ENCODE data around the gene CDK14.
"Not testable (repeated sequence)": the region's sequence is repeated elsewhere in the genome, so short reads cannot be mapped to it uniquely, and the experiment has no call there.

CDK14 gene

GRCh38 chr7:90717296-90718060, 121.4 kb downstream of the CDK14 start:
- no peak for DNase-seq (ENCODE audit: low read depth, low spot score)

- no peak for DNase-seq (ENCODE audit: low read depth, low spot score)
Measured at GRCh38 chr7:90719155-90719554, 123.0 kb downstream of the CDK14 start.

- DNase-seq (ENCODE audit: low read depth, low spot score), result no peak
Measured at GRCh38 chr7:90720984-90721760, 125.1 kb downstream of the CDK14 start.

- DNase-seq (ENCODE audit: low read depth, low spot score), result no peak
Measured at GRCh38 chr7:90721869-90722431, 125.8 kb downstream of the CDK14 start.

GRCh38 chr7:90723233-90723632, 127.1 kb downstream of the CDK14 start:
- DNase-seq (ENCODE audit: low read depth, low spot score), result no peak

GRCh38 chr7:90723866-90724265, 127.7 kb downstream of the CDK14 start:
- no peak for DNase-seq (ENCODE audit: low read depth, low spot score)

- no peak for DNase-seq (ENCODE audit: low read depth, low spot score)
Measured at GRCh38 chr7:90726120-90726519, 130.0 kb downstream of the CDK14 start.

- DNase-seq (ENCODE audit: low read depth, low spot score), result no peak
Measured at GRCh38 chr7:90726623-90727022, 130.5 kb downstream of the CDK14 start.

- no peak for DNase-seq (ENCODE audit: low read depth, low spot score)
Measured at GRCh38 chr7:90727412-90727811, 131.3 kb downstream of the CDK14 start.

GRCh38 chr7:90728568-90728967, 132.4 kb downstream of the CDK14 start:
- DNase-seq (ENCODE audit: low read depth, low spot score), result no peak

- not testable (repeated sequence) for DNase-seq (ENCODE audit: low read depth, low spot score)
Measured at GRCh38 chr7:90735611-90736280, 139.6 kb downstream of the CDK14 start.

- DNase-seq (ENCODE audit: low read depth, low spot score), result no peak
Measured at GRCh38 chr7:90736316-90736715, 140.2 kb downstream of the CDK14 start.

GRCh38 chr7:90736968-90737939, 141.1 kb downstream of the CDK14 start:
- no peak for DNase-seq (ENCODE audit: low read depth, low spot score)

GRCh38 chr7:90738249-90738648, 142.1 kb downstream of the CDK14 start:
- no peak for DNase-seq (ENCODE audit: low read depth, low spot score)

GRCh38 chr7:90739716-90740115, 143.6 kb downstream of the CDK14 start:
- no peak for DNase-seq (ENCODE audit: low read depth, low spot score)

- DNase-seq (ENCODE audit: low read depth, low spot score), result no peak
Measured at GRCh38 chr7:90740386-90740785, 144.3 kb downstream of the CDK14 start.

GRCh38 chr7:90743626-90744025, 147.5 kb downstream of the CDK14 start:
- DNase-seq (ENCODE audit: low read depth, low spot score), result no peak

- DNase-seq (ENCODE audit: low read depth, low spot score), result no peak
Measured at GRCh38 chr7:90747516-90747915, 151.4 kb downstream of the CDK14 start.

GRCh38 chr7:90749262-90749661, 153.1 kb downstream of the CDK14 start:
- no peak for DNase-seq (ENCODE audit: low read depth, low spot score)

- DNase-seq (ENCODE audit: low read depth, low spot score), result no peak
Measured at GRCh38 chr7:90749774-90750173, 153.7 kb downstream of the CDK14 start.

GRCh38 chr7:90751595-90751994, 155.5 kb downstream of the CDK14 start:
- DNase-seq (ENCODE audit: low read depth, low spot score), result no peak
